HepG2 (cell line): ENCODE measurements around the gene SLC16A1. TPM values are rescaled to one million over a fixed set of nuclear protein-coding genes. Genes with fewer than 3 reads are reported as not detected.

Experiments
- CENPX ChIP-seq: sonication (generic); formaldehyde crosslinking; IDR thresholded peaks from 2 replicates; pipeline ENCODE4 v1.9.0; 2021; ENCODE audit warnings: mild to moderate bottlenecking, missing genetic modification reagents, moderate library complexity
- ELF4 ChIP-seq: sonication (generic); formaldehyde crosslinking; IDR thresholded peaks from 2 replicates; pipeline ENCODE4 v1.5.0; 2020; ENCODE audit warnings: missing genetic modification reagents, mild to moderate bottlenecking, moderate library complexity, borderline replicate concordance
- FOXA1 ChIP-seq, 2 experiments: fragments of 450-650 bp in 1 of 2; sonication (generic) in 1 of 2; formaldehyde crosslinking in 1 of 2; IDR thresholded peaks; 2 replicates each; pipeline versions ENCODE4 v1.4.0 to v1.6.1; 2016 to 2020; ENCODE audit warnings: missing genetic modification reagents in 1 of 2
- FOXK1 ChIP-seq: sonication (generic); formaldehyde crosslinking; IDR thresholded peaks from 2 replicates; pipeline ENCODE4 v1.4.0; 2020; ENCODE audit warnings: low read depth, missing genetic modification reagents, borderline replicate concordance
- KMT2B ChIP-seq: IDR thresholded peaks from 2 replicates; pipeline ENCODE4 v1.6.1; 2016; ENCODE audit warnings: missing genetic modification reagents, missing compliant biosample characterization
- MED1 ChIP-seq: sonication (generic); formaldehyde crosslinking; IDR thresholded peaks from 2 replicates; pipeline ENCODE4 v1.4.0; 2020; ENCODE audit warnings: missing genetic modification reagents
- NR2F2 ChIP-seq: IDR thresholded peaks from 2 replicates; pipeline ENCODE4 v1.6.1; 2012; ENCODE audit warnings: low read depth, inconsistent platforms, borderline replicate concordance
- PHF21A ChIP-seq: sonication (generic); formaldehyde crosslinking; IDR thresholded peaks from 2 replicates; pipeline ENCODE4 v1.5.0; 2020; ENCODE audit warnings: mild to moderate bottlenecking, missing genetic modification reagents
- RARG ChIP-seq: sonication (generic); formaldehyde crosslinking; IDR thresholded peaks from 2 replicates; pipeline ENCODE4 v1.4.0; 2020; ENCODE audit warnings: low read depth, mild to moderate bottlenecking, missing genetic modification reagents
- SAFB2 ChIP-seq: sonication (generic); formaldehyde crosslinking; IDR thresholded peaks from 2 replicates; pipeline ENCODE4 v1.5.1; 2020; ENCODE audit warnings: missing genetic modification reagents, low read depth, mild to moderate bottlenecking, borderline replicate concordance
- SMARCE1 ChIP-seq: fragments of 450-650 bp; IDR thresholded peaks from 2 replicates; pipeline ENCODE4 v1.6.1; 2017; ENCODE audit warnings: borderline replicate concordance
- SSRP1 ChIP-seq: IDR thresholded peaks from 2 replicates; pipeline ENCODE4 v1.6.1; 2016; ENCODE audit warnings: control low read depth
- TBL1XR1 ChIP-seq: fragments of 150-350 bp; IDR thresholded peaks from 2 replicates; pipeline ENCODE4 v1.6.1; 2014; ENCODE audit warnings: borderline replicate concordance, low read length; ENCODE audit not compliant: partially characterized antibody
- ZNF326 ChIP-seq: sonication (generic); formaldehyde crosslinking; IDR thresholded peaks from 2 replicates; pipeline ENCODE4 v1.4.0; 2020; ENCODE audit warnings: missing genetic modification reagents, borderline replicate concordance
- ZNF329 ChIP-seq: sonication (generic); formaldehyde crosslinking; IDR thresholded peaks from 2 replicates; pipeline ENCODE4 v1.9.0; 2021; ENCODE audit warnings: low read depth, mild to moderate bottlenecking, missing genetic modification reagents
- ZNF501 ChIP-seq: sonication (generic); formaldehyde crosslinking; IDR thresholded peaks from 2 replicates; pipeline ENCODE4 v1.5.1; 2020; ENCODE audit warnings: mild to moderate bottlenecking, moderate library complexity, missing genetic modification reagents
- ZNF569 ChIP-seq: sonication (generic); formaldehyde crosslinking; IDR thresholded peaks from 2 replicates; pipeline ENCODE4 v1.5.0; 2020; ENCODE audit warnings: mild to moderate bottlenecking, missing genetic modification reagents, moderate library complexity, borderline replicate concordance
- ZNF660 ChIP-seq: sonication (generic); formaldehyde crosslinking; IDR thresholded peaks from 2 replicates; pipeline ENCODE4 v1.5.1; 2020; ENCODE audit warnings: mild to moderate bottlenecking, low read depth, missing genetic modification reagents, borderline replicate concordance
- ZSCAN25 ChIP-seq: sonication (generic); formaldehyde crosslinking; IDR thresholded peaks from 2 replicates; pipeline ENCODE4 v1.8.0; 2022; ENCODE audit warnings: mild to moderate bottlenecking, missing genetic modification reagents
- polyA plus RNA-seq, 8 experiments: library from polyadenylated mRNA; depleted of rRNA in 3 of 8; stranded (reverse) in 7 of 8; unstranded in 1 of 8; fragments of >200 nt; fragmentation: Illumina TruSeq in 4 of 8; extraction: Trizol in 4 of 8; gene quantifications; 2 replicates each; pipeline versions ENCODE4 v1.2.1 to v1.2.3, GENCODE V29; 2011 to 2016; ENCODE audit warnings: low read depth in 4 of 8, missing spikeins in 1 of 8, mixed read lengths in 1 of 8; ENCODE audit not compliant: insufficient read depth in 1 of 8
- total RNA-seq, 5 experiments: library from RNA; depleted of rRNA; stranded (reverse); fragments of >200 nt; fragmentation: Illumina TruSeq; extraction: Trizol; gene quantifications; 2 replicates each; pipeline ENCODE4 v1.2.3, GENCODE V29; 2016; ENCODE audit warnings: low read depth in 1 of 5
- TF ChIP-seq, protein P1 (sequence below): sonication (generic); formaldehyde crosslinking; IDR thresholded peaks from 2 replicates; pipeline ENCODE4 v1.4.0; 2020; ENCODE audit warnings: missing genetic modification reagents, mild to moderate bottlenecking, borderline replicate concordance
- TF ChIP-seq, protein P2 (sequence below): sonication (generic); formaldehyde crosslinking; IDR thresholded peaks from 2 replicates; pipeline ENCODE4 v1.5.1; 2020; ENCODE audit warnings: mild to moderate bottlenecking, missing genetic modification reagents, borderline replicate concordance

The SLC16A1 gene
- total and polyA plus RNA-seq, 2 of the 13 experiments (the other 11 are each of a cell fraction or from before 2014, with no cell fraction given), result 106 to 142 TPM

DNA sequence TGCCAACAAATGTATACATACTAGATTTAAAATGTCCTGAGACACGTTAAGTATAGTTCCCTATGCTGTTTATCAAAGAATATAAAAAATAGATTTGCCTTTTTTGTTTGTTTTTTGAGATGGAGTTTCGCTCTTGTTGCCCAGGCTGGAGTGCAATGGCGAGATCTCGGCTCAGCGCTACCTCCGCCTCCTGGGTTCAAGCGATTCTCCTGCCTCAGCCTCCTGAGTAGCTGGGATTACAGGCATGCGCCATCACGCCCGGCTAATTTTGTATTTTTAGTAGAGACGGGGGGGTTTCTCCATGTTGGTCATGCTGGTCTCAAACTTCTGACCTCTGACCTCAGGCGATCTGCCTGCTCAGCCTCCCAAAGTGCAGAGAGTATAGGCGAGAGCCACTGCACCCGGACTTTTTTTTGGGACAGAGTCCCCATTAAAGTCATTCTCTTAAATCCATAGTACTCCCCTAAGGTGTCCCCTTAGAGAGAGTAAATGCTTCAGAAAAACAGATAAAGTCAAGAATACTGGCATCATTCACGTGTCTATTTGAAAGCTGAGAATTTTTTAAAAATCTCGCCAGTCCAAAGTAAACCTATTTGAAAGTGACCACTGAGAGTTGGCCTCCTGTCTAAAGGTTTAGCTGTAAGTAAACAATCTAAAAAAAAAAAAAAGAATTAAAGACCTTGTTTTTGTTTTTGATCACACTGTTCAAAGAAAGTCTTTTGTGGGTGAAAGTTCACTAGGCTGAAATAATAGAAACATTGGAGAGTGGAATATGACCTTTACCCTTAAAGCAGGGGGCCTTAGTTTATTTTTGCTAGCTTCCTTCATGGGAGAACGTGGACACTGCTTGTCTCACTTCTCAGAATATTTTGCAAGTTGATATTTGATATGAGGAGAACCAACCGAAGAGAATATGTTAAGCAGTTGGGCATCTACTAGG, 48.0 kb upstream of the SLC16A1 start (continued):
- TF ChIP-seq NR2F2 (peak; percentile 76), ZNF501 (no peak), SMARCE1 (no peak), ELF4 (no peak), ZNF569 (no peak), RARG (CRISPR knock-in tag) (no peak), SSRP1 (CRISPR knock-in tag) (no peak), TBL1XR1 (peak; percentile 95), ZNF329 (CRISPR knock-in tag) (no peak), ZSCAN25 (CRISPR knock-in tag) (0 out of 2 replicates have a peak, but pooled peaks have one; percentile 15), PHF21A (CRISPR knock-in tag) (peak; percentile 76), CENPX (CRISPR knock-in tag) (no peak), FOXA1 (IDR thresholded peaks at IDR 0.05) (no peak), FOXA1 (CRISPR knock-in tag; IDR thresholded peaks at IDR 0.05) (peak; percentile 24; the same call in 1 of the 2 replicates), MED1 (CRISPR knock-in tag) (peak; percentile 90), FOXK1 (CRISPR knock-in tag) (peak; percentile 91; the same call in 1 of the 2 replicates), ZNF660 (no peak), ZNF326 (CRISPR knock-in tag) (no peak), KMT2B (CRISPR knock-in tag) (0 out of 2 replicates have a peak, but pooled peaks have one; percentile 23), SAFB2 (no peak)
- TF ChIP-seq, protein P1, sequence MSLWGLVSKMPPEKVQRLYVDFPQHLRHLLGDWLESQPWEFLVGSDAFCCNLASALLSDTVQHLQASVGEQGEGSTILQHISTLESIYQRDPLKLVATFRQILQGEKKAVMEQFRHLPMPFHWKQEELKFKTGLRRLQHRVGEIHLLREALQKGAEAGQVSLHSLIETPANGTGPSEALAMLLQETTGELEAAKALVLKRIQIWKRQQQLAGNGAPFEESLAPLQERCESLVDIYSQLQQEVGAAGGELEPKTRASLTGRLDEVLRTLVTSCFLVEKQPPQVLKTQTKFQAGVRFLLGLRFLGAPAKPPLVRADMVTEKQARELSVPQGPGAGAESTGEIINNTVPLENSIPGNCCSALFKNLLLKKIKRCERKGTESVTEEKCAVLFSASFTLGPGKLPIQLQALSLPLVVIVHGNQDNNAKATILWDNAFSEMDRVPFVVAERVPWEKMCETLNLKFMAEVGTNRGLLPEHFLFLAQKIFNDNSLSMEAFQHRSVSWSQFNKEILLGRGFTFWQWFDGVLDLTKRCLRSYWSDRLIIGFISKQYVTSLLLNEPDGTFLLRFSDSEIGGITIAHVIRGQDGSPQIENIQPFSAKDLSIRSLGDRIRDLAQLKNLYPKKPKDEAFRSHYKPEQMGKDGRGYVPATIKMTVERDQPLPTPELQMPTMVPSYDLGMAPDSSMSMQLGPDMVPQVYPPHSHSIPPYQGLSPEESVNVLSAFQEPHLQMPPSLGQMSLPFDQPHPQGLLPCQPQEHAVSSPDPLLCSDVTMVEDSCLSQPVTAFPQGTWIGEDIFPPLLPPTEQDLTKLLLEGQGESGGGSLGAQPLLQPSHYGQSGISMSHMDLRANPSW (CRISPR knock-in tag), result 0 out of 2 replicates have a peak, but pooled peaks have one; percentile 29
- TF ChIP-seq, protein P2, sequence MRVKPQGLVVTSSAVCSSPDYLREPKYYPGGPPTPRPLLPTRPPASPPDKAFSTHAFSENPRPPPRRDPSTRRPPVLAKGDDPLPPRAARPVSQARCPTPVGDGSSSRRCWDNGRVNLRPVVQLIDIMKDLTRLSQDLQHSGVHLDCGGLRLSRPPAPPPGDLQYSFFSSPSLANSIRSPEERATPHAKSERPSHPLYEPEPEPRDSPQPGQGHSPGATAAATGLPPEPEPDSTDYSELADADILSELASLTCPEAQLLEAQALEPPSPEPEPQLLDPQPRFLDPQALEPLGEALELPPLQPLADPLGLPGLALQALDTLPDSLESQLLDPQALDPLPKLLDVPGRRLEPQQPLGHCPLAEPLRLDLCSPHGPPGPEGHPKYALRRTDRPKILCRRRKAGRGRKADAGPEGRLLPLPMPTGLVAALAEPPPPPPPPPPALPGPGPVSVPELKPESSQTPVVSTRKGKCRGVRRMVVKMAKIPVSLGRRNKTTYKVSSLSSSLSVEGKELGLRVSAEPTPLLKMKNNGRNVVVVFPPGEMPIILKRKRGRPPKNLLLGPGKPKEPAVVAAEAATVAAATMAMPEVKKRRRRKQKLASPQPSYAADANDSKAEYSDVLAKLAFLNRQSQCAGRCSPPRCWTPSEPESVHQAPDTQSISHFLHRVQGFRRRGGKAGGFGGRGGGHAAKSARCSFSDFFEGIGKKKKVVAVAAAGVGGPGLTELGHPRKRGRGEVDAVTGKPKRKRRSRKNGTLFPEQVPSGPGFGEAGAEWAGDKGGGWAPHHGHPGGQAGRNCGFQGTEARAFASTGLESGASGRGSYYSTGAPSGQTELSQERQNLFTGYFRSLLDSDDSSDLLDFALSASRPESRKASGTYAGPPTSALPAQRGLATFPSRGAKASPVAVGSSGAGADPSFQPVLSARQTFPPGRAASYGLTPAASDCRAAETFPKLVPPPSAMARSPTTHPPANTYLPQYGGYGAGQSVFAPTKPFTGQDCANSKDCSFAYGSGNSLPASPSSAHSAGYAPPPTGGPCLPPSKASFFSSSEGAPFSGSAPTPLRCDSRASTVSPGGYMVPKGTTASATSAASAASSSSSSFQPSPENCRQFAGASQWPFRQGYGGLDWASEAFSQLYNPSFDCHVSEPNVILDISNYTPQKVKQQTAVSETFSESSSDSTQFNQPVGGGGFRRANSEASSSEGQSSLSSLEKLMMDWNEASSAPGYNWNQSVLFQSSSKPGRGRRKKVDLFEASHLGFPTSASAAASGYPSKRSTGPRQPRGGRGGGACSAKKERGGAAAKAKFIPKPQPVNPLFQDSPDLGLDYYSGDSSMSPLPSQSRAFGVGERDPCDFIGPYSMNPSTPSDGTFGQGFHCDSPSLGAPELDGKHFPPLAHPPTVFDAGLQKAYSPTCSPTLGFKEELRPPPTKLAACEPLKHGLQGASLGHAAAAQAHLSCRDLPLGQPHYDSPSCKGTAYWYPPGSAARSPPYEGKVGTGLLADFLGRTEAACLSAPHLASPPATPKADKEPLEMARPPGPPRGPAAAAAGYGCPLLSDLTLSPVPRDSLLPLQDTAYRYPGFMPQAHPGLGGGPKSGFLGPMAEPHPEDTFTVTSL, result peak; percentile 79; the same call in 1 of the 2 replicates
